EL (cell line): ENCODE measurements around the gene SLC31A1.
"Not testable (repeated sequence)": the region's sequence is repeated elsewhere in the genome, so short reads cannot be mapped to it uniquely, and the experiment has no call there.

Experiments used
- DNase-seq: peaks from one replicate; pipeline ENCODE4 v3.0.0-alpha.2; 2016

Gene SLC31A1

GRCh38 chr9:113221800-113222481 is 597 bp downstream of the SLC31A1 start:
- DNase-seq, result no peak

GRCh38 chr9:113222482-113222841 is 1.1 kb downstream of the SLC31A1 start:
- DNase-seq, result peak; percentile 25

GRCh38 chr9:113223963-113224362 is 2.6 kb downstream of the SLC31A1 start:
- DNase-seq, result peak; percentile 67

- no peak for DNase-seq
Observed at GRCh38 chr9:113227436-113227835, 6.1 kb downstream of the SLC31A1 start.

GRCh38 chr9:113228130-113228665 is 6.9 kb downstream of the SLC31A1 start:
- no peak for DNase-seq

GRCh38 chr9:113231701-113232100 is 10.4 kb downstream of the SLC31A1 start:
- DNase-seq, result no peak

GRCh38 chr9:113235701-113236255 is 14.4 kb downstream of the SLC31A1 start:
- not testable (repeated sequence) for DNase-seq

- no peak for DNase-seq
Observed at GRCh38 chr9:113237026-113237425, 15.7 kb downstream of the SLC31A1 start.

- no peak for DNase-seq
Observed at GRCh38 chr9:113238202-113238858, 17.0 kb downstream of the SLC31A1 start.

DNA sequence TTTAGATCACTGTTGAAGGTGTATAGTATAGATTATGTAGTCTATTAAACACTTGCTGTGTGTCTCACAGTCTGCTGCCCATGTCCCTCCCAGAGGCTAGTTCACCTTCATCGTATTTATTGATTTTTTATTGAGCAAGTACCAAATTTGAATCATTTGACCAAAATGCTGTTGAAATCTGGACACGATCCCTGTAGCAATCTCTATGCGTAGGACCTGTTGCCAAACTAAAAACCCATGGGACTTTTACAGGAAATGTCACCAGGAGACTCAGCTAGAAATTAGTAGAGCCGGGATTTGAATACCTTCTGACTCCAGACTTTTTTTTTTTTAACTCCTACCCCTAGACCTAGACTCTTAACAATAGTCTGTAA is 17.5 kb downstream of the SLC31A1 start:
- DNase-seq, result no peak

GRCh38 chr9:113241161-113241560 is 19.8 kb downstream of the SLC31A1 start:
- DNase-seq, result no peak

- no peak for DNase-seq
Observed at GRCh38 chr9:113244556-113244955, 23.2 kb downstream of the SLC31A1 start.

GRCh38 chr9:113245894-113246293 is 24.6 kb downstream of the SLC31A1 start:
- DNase-seq, result no peak

- no peak for DNase-seq
Observed at GRCh38 chr9:113246928-113247327, 25.6 kb downstream of the SLC31A1 start.

GRCh38 chr9:113247640-113248039 is 26.3 kb downstream of the SLC31A1 start:
- no peak for DNase-seq

- DNase-seq, result not testable (repeated sequence)
Observed at GRCh38 chr9:113249661-113250060, 28.3 kb downstream of the SLC31A1 start.

GRCh38 chr9:113250807-113251206 is 29.5 kb downstream of the SLC31A1 start:
- DNase-seq, result no peak

GRCh38 chr9:113254991-113255390 is 33.6 kb downstream of the SLC31A1 start:
- DNase-seq, result no peak

DNA sequence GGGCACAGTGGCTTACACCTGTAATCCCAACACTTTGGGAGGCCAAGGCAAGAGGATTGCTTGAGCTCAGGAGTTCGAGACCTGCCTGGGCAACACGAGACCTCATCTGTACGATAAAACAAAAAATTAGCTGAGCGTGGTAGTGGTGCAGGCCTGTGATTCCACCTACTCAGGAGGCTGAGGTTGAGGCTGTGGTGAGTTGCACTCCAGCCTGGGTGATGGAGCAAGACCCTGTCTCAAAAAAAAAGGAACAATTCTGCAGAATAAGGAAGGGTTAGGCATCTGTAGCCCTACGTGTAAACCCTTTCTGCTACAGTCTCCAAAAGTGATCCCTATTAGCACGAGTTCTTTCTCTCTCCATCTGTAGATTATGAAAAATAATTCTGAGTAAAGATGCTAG is 34.1 kb downstream of the SLC31A1 start:
- no peak for DNase-seq

DNA sequence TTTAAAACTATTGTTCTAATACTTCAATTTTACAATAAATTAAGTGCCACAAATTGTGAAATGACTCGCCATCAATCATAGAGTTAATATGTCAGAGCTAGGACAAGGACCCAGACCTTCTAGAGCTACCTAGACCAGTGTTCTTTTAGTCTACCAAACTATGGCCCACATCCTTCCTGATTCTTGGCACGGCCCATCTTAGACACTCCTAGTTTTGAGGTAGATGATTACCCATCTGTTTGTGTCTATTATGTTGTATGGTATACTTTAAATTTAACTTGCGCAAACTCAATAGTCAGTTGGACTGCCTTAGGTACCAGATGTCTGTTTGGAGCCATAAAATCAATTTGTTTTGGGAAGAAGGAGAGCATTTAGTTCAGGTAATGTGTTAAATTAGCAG is 36.5 kb downstream of the SLC31A1 start:
- no peak for DNase-seq

GRCh38 chr9:113258282-113258681 is 36.9 kb downstream of the SLC31A1 start:
- no peak for DNase-seq

GRCh38 chr9:113261917-113262671 is 40.8 kb downstream of the SLC31A1 start:
- DNase-seq, result peak; percentile 21

DNA sequence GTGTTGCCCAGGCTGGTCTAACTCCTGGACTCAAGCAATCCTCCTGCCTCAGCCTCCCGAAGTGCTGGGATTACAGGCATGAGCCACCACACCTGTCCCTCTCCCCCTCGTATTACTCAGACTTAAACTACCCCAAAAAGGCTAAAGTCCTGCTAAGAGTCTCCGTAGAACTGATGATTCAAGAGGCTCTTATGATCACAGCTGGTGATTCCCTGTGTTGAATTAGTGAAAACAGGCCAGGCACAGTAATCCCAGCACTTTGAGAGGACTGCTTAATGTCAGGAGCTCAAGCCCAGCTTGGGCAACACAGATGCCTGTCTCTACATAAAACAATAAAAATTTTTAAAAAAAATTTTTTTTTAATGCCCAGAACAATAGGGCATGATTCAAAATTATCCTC is 44.8 kb downstream of the SLC31A1 start:
- no peak for DNase-seq
